GM06990 (cell line): ENCODE measurements around the gene CACNA1C.

ENCODE experiments used
- DNase-seq: peaks from one replicate; pipeline ENCODE4 v3.0.0-alpha.2; 2011; ENCODE audit not compliant: insufficient read length; ENCODE audit errors: extremely low read depth
- H3K27me3 ChIP-seq: replicated peaks from 2 replicates; pipeline ENCODE4 v1.6.0; 2011; ENCODE audit warnings: low read length; ENCODE audit not compliant: control insufficient read depth, insufficient read depth
- H3K36me3 ChIP-seq: 2 replicates; pipeline ENCODE4 v1.5.1; 2011; ENCODE audit warnings: low read length; ENCODE audit not compliant: control insufficient read depth, insufficient read depth
- H3K4me3 ChIP-seq: replicated peaks from 2 replicates; pipeline ENCODE4 v1.5.1; 2011; ENCODE audit warnings: low read depth, mild to moderate bottlenecking, control low read depth, low read length
- TF ChIP-seq, protein P1 (sequence below): IDR thresholded peaks from 2 replicates; pipeline ENCODE4 v1.5.1; 2011; ENCODE audit warnings: low read length, control low read depth, mild to moderate bottlenecking, inconsistent platforms; ENCODE audit not compliant: insufficient read depth, poor library complexity, severe bottlenecking

The CACNA1C gene

DNA sequence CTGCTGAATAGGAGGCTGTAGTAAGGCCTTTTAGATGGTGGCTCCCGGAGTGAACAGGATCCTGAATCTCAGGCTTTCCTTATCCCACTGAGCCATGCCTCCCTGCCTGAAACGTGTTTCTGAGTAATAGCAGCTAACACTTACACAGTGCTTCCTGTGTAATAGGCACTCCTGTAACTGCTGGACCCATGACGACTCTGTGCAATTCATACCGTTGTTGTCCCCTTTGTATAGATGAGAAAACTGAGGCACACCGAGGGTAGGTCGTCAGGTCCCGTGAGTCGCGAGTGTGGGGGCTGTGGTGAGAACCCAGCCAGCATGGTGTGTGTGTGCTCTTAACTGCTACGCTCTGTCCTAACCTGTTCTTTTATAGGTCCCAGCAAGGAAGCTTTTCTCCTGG lies 193.6 kb downstream of the CACNA1C start:
- Histone ChIP-seq H3K4me3 (no peak overlapping the region), H3K36me3 (no peaks in the 10 kb centered on the region), H3K27me3 (no peaks in the 10 kb centered on the region; the same call in 1 of the 2 replicates)
- DNase-seq, result no peak
- TF ChIP-seq, protein P1, sequence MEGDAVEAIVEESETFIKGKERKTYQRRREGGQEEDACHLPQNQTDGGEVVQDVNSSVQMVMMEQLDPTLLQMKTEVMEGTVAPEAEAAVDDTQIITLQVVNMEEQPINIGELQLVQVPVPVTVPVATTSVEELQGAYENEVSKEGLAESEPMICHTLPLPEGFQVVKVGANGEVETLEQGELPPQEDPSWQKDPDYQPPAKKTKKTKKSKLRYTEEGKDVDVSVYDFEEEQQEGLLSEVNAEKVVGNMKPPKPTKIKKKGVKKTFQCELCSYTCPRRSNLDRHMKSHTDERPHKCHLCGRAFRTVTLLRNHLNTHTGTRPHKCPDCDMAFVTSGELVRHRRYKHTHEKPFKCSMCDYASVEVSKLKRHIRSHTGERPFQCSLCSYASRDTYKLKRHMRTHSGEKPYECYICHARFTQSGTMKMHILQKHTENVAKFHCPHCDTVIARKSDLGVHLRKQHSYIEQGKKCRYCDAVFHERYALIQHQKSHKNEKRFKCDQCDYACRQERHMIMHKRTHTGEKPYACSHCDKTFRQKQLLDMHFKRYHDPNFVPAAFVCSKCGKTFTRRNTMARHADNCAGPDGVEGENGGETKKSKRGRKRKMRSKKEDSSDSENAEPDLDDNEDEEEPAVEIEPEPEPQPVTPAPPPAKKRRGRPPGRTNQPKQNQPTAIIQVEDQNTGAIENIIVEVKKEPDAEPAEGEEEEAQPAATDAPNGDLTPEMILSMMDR, result no peak

DNA sequence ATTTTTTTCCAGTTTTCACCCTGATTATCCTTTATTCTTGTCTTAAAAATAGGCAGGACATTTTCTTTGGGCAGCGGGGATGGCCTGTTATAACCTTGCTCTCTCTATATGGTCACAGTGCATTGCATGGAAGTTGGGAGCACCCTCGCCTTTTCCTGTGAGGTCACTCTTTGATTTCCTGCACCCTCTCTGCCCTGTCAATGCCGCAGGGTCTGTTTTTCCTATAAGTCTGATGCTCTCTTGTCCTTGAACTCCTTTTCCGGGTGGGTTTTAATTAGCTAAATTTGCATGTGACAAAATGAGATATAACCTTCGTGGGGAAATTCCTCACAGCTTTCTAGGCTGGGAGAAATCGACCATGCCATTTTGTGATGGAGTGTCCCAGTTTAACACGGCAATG lies 194.3 kb downstream of the CACNA1C start:
- H3K4me3 ChIP-seq, result no peak overlapping the region
- H3K27me3 ChIP-seq, result no peaks in the 10 kb centered on the region; the same call in 1 of the 2 replicates
- no peak for DNase-seq
- H3K36me3 ChIP-seq, result no peaks in the 10 kb centered on the region
- TF ChIP-seq, protein P1, result no peak

DNA sequence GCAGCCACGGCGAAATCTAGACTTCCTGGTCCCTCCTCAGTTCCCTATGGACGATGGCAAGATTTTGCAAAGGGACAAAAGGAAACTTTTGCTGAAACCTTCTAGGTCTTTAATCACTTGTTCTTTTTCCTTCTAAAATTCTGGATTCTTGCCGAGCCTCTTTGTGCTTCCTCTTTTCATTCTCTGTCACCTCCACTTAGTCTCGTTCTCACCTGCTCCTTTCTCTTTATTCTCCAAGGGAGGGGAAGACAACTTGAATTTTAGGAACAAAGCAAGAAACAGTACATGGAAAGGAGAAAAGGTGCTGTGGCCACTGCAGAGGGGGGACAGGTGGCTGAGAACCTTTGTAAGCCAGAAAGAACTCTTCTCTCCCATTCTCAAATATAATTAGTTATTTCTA lies 194.8 kb downstream of the CACNA1C start:
- no peak for DNase-seq
- no peaks in the 10 kb centered on the region; the same call in 1 of the 2 replicates for H3K27me3 ChIP-seq
- TF ChIP-seq, protein P1, result no peak
- no peaks in the 10 kb centered on the region for H3K36me3 ChIP-seq
- no peak overlapping the region for H3K4me3 ChIP-seq

DNA sequence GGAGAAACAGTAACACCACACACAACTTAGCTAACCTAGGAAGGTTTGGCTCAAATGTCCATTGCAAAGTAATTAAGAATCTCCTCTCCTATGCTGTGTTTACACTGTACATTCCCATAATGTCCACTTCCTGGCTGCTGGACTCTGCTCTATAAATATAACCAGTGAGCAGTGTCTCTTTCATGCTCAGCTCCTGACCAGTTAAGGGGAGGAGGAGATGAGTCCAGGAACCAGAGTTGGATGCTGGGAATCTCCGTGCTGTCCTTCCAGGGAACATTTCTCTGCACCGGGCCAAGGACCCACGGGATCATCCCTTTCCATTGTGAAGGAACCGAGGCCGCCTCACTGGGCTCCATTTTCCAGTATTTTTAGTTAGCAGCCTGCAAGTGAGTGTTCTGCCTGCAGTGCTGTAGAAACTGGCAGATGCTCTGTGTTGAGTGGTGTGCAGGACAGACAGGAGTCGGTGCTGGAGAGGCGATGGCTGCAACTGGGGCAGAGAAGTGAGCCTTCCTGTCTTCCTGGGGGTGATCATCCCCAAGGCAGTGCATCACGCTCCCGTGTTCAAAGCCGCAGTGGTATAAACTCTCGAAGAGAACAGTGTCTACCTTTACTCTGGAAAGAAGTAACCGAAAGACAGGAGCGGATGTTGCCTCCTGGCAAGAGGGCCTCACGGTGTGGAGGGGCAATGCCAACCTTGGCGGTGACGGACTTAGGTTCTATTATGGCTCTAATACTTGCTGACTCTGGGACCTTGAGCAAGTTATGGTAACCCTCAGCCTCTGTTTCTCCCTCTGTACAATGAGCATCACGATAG lies 195.5 kb downstream of the CACNA1C start:
- no peaks in the 10 kb centered on the region for H3K36me3 ChIP-seq
- peak; percentile 36 for DNase-seq
- TF ChIP-seq, protein P1, result no peak
- no peaks in the 10 kb centered on the region for H3K27me3 ChIP-seq
- H3K4me3 ChIP-seq, result no peak overlapping the region

DNA sequence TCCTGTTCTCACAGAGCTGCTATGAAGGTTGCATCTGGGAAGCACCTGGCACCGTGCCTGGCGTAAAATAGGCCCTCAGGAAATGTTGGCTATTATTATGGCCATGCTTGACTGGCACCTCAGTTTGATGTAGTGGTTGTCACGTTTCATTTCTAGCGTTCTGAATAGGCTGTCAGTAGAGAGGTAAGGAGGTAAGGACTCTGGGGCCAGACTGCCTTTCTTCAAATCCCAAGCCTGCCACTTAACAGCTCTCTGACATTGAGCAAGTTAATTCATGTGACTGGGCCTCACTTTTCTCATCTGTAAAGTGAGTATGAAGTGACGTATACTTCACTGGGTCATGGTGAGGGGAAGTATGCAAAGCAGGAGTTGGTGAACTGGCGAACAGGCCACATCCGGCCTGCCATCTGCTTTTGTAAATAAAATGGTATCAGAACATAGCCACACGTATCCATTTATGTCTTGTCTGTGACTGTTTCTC lies 196.2 kb downstream of the CACNA1C start:
- DNase-seq, result peak; percentile 72
- Histone ChIP-seq H3K36me3 (no peaks in the 10 kb centered on the region), H3K4me3 (no peak overlapping the region)

More for the DNA sequence above, 196.2 kb downstream of the CACNA1C start:
- TF ChIP-seq, protein P1, result no peak
- no peaks in the 10 kb centered on the region for H3K27me3 ChIP-seq
